Fibroblast of peridontal ligament (primary cell): Measurements from ENCODE around the gene AHDC1.
"Not testable (repeated sequence)": the region's sequence is repeated elsewhere in the genome, so short reads cannot be mapped to it uniquely, and the experiment has no call there.

Source experiments
- DNase-seq: peaks from one replicate; pipeline ENCODE4 v3.0.0-alpha.2; 2010; ENCODE audit errors: extremely low read depth

The AHDC1 gene

GRCh38 chr1:27603681-27604578 is at the start of gene AHDC1:
TSS of gene AHDC1 (minus strand) at chr1:27604144. CDS start at chr1:27552115, 52,029 bp downstream.
- peak; percentile 78 for DNase-seq

- no peak for DNase-seq
These were observed 48.3 kb upstream of the AHDC1 start for GRCh38 chr1:27652111-27652864.

- peak; percentile 58 for DNase-seq
These were observed 46.7 kb upstream of the AHDC1 start for GRCh38 chr1:27650539-27651175.

GRCh38 chr1:27650171-27650538 is 46.2 kb upstream of the AHDC1 start:
- DNase-seq, result peak; percentile 21

- DNase-seq, result no peak
These were observed 45.3 kb upstream of the AHDC1 start for GRCh38 chr1:27649306-27649635.

GRCh38 chr1:27648602-27649305 is 44.8 kb upstream of the AHDC1 start:
- peak; percentile 48 for DNase-seq

GRCh38 chr1:27647328-27647727 is 43.4 kb upstream of the AHDC1 start:
- no peak for DNase-seq

- no peak for DNase-seq
These were observed 42.7 kb upstream of the AHDC1 start for GRCh38 chr1:27646676-27647075.

- no peak for DNase-seq
These were observed 41.1 kb upstream of the AHDC1 start for GRCh38 chr1:27645071-27645415.

- DNase-seq, result no peak
These were observed 40.6 kb upstream of the AHDC1 start for GRCh38 chr1:27644369-27645070.

GRCh38 chr1:27643600-27644368 is 39.8 kb upstream of the AHDC1 start:
- peak; percentile 57 for DNase-seq

GRCh38 chr1:27640514-27640913 is 36.6 kb upstream of the AHDC1 start:
- not testable (repeated sequence) for DNase-seq

- no peak for DNase-seq
These were observed 34.9 kb upstream of the AHDC1 start for GRCh38 chr1:27638805-27639204.

GRCh38 chr1:27638047-27638734 is 34.2 kb upstream of the AHDC1 start:
- DNase-seq, result no peak

- DNase-seq, result no peak
These were observed 31.6 kb upstream of the AHDC1 start for GRCh38 chr1:27635396-27636142.

GRCh38 chr1:27634985-27635367 is 31.0 kb upstream of the AHDC1 start, which contains the start of gene FGR:
TSS of gene FGR (minus strand) at chr1:27635185. CDS start at chr1:27623916, 11,269 bp downstream.
- DNase-seq, result no peak

- no peak for DNase-seq
These were observed 30.4 kb upstream of the AHDC1 start for GRCh38 chr1:27634177-27634984.

- DNase-seq, result no peak
These were observed 29.8 kb upstream of the AHDC1 start for GRCh38 chr1:27633640-27634176.
